TTC549 (cell line): ENCODE measurements around the gene MPL.

Source experiments
- FAIRE-seq: peaks from 2 replicates; lab custom pipeline; 2012; peaks lifted over from hg19 to GRCh38; lab: Jason Lieb, UNC

Gene MPL

DNA sequence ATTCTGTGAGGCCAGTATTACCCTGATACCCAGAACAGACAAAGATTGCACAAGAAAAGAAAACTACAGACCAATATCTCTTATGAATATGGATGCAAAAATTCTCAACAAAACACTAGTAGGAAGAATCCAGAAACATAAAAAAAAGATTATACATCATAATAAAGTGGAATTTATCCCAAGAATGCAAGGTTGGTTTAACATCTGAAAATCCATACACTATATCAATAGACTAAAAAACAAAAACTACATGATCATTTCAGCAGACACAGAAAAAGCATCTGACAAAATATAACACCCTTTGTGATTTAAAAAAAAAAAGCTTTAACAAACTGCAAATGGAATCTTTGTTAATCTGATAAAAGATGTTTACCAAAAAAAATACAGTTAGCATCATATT lies 12.2 kb upstream of the MPL start:
- FAIRE-seq = no peak

DNA sequence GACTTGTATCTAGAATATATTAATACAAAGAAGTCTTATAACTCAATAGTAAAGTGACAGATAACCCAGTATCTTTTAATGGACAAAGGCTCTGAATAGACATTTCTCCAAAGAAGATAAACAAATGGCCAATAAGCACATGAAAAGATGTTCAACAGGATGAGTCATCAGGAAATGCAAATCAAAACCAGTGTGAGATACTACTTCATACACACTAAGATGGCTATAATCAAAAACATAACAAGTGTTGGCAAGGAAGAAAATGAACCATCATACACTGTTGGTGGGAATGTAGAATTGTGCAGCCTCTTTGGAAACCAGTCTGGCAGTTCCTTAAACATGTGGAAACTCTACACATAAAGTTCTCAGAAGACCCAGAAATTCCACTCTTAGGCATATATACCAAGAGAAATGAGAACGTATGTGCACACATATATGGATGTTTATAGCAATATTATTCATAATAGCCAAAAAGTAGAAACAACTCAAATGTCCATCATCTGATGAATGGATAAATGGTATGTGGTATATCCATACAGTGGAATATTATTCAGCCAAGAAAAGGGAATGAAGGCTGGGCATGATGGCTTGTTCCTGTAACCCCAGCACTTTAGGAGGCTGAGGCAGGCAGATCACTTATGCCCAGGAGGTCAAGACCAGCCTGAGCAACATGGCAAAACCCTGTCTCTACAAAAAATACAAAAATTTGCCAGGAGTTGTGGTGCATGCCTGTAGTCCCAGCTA lies 9.9 kb upstream of the MPL start:
- no peak for FAIRE-seq

DNA sequence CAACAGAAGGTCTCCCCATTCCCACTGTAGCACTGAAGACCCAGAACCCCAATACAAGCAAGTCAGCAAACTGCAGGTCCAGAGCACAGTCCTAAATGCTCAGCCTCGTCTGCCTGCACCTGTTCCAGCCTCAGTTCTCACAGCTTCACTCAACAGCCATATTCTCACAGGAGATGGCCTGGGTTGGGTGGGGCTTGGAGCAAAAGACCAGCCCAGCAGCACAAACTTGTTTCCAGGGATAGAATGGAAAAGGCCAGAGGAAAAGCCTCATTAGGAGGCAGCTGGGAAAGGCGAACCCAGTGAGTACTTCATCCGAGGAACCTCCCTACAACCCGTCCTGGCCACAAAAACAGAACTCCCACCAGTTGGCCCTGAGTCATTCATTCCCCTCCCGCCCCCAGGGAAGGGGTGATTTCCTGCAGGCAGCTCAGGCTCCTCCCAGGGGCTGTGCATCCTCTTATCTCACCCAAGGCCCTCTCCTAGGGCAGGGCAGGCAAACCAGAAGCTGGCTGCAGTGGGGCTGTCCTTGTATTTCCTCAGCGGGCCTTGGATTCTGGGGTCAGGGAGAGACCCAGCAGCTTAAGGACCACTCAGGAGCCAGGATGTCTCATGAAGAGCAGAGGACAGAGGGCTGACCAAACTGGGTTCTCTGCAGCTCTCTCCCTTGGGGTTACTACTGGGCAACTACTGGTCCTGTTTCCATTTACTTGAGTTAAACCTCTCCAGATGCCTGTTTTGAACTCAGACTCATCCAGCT lies 7.4 kb upstream of the MPL start:
- no peak for FAIRE-seq

DNA sequence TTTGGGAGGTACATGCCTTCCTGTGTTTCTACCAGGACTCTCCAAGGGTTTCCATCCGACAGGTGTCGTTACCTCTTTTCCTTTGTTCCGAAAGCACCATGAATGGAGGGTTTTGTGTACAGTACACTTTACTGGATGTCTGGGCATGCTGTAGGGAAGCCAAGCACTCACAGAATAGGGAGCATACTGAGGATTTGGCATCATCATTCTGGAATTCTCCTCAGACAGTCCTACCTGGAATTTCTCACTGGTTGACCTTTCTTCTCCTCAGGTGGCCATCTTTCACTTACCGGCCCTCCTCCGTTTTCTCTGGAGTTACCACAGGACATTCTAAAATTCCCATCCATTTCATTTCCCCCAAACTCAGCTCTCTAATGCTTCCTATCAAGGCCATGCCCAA lies 5.9 kb upstream of the MPL start:
- no peak for FAIRE-seq

DNA sequence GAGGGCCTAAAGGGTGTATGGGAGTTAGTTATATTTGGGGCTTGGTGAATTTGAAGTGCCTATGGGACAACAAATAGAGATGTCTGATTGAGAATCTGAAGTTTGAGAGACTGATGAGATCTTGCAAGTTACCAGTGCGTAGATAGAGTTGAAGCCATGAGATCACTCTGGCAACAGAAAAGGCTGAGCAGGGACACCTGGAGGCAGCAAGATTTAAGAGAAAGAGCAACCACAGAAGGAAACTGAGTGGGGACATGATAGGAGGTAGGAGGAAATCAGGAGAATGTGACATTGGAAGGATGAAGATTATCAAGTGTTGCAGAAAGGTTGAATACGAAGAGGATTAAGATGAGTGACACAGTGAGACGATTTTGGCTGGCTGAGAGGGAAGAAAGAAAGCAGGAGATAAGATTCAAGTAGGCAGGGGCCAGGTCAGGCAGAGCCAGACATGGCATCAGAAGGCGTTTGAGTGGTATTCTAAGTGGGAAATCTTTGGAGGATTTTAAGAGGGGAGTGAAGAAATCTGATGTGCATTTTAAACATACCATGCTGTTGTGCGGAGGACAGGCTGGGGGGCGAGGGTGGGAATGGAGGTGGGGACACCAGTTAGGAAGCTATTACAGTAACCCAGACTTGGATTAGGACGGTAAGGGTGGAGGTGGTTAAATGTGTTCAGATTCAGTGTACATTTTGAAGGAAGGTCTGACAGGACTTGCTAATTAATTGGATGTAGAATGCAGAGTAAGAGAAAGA lies 3.0 kb upstream of the MPL start:
- FAIRE-seq = no peak

DNA sequence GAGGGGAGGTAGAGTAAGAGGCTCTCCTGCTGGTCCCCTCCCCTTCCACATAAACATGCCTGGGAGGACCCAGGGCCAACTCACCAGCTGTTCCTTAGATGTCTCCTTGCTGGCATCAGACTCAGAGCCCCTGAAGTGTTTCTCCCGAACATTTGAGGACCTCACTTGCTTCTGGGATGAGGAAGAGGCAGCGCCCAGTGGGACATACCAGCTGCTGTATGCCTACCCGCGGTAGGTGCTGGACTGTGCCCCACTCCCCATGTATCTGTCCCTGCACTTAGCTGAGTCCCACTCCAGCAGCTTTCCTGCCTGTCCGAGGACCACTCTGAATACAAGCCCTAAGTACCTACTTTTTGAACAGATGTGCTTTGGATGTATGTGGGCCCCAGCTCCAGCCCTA lies 383 bp downstream of the MPL start:
- no peak for FAIRE-seq

DNA sequence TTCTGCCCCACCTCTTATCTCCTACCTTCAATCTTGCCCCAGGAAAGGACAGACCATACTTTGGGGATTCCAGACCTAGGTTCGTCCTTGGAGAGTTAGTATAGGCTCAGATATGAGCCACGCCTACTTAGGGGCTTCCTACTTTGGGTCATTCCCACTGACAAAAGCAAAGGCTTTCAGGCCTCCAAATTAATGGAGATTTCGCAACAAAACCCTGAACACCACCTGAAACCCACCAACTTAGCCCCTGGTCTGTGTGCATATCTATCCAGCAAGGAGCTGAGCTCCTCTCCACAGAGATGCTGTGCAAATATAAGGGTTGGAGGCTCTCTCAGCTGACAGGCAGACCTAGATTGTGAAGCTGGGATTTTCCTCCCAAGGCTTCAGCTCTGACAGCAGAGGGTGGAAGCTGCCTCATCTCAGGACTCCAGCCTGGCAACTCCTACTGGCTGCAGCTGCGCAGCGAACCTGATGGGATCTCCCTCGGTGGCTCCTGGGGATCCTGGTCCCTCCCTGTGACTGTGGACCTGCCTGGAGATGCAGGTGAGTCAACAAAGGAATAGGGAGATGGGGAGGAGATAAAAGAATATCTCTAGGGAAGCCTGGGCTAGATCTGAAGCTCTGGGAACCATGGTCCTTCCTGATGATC lies 2.1 kb downstream of the MPL start:
- no peak for FAIRE-seq

DNA sequence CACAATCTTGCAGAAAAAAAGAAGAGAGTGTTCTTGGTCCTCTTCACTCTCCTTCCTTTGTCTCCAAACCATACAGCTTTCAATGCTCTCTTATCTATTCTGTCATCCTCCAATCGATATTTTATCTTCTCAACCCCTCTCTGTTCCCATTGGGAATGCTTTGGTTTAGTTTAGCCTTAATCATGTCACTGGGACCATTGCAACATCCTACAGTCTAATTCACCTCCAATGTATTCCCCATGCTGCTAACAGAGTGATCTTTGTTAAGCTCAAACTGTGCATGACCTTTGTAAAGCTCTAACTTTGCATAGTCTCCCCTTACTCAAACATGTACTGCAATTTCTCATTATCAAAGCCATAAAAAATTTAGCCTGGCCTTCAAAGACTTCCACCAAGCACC lies 2.9 kb downstream of the MPL start:
- FAIRE-seq = no peak

DNA sequence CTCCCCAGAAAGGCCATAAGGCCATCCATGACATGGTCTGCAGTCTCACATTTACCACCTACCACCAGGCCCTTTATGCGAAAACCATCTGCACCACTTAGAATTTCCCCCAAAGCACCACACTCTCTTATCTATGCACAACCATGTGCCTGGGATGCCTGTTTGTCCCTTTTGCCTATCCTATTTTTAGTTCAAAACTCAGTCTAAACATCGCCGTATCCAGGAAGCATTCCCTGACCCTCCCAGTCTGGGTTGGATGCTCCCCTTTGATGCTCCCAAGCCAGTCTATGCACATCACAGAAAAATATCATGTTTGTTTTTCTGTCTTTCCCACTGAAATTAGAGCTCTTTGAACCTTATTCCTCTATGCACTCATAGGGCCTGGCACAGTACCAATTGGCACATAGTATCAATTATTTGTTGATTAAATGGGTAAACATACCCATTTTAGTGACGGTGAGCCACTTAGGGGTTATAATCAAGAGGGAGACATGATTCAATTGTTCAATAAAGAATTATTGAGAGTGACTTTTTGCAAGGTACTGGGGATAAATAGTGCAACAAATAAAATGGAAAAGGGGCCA lies 6.7 kb downstream of the MPL start:
- FAIRE-seq = no peak

DNA sequence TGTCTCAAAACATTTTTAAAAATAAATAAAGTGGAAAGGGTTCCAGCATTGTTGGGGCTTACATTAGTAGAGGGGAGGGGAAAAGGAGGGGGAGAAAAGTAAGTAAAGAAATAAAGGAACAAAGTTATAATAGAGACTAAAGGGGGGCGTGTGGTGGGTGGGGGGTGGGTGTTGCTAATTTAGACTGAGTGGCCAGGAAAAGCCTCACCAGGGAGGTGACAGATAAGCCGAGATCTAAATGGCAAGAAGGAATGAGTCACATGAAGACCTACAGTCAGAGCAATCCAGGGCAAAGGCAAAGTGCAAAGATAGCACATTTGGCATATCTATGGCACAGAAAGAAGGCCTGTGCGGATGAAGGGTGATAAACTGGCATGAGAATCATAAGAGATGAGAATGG lies 7.5 kb downstream of the MPL start:
- FAIRE-seq = no peak

DNA sequence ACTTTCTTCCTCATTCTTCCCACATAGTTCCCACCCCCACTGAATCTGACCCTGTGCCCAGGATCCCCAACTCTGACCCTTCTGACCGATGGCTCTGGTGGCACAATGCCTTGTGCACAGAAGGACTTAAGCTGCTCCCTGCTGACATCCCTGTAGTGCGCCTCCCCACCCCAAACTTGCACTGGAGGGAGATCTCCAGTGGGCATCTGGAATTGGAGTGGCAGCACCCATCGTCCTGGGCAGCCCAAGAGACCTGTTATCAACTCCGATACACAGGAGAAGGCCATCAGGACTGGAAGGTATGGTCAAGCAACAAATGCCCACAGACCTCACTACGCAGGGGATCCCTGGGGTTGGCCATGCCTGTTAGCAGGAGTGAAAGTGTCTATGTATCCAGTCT lies 9.0 kb downstream of the MPL start:
- no peak for FAIRE-seq

DNA sequence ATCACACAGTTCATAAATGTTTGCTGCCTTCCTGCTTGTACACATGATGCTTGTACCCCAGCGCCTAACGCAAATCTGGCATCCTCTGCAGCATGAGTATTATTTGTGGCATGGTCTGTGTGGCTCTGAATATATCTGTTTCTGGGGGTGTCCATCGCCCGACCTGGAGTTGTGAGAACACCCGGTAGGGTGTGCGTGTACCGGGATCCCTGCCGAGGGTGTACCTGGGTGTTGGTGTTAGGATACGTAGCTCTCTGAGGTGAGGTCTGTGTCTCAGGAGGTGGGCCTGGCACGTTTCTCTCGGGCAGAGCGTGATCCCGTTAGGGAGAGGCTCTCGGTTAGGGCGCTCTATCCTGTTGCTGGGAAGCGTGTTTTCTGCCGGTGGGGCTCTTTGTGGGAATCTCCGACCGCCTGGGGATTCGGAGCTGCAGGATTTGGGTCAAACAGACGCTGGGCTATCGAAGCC lies 10.8 kb downstream of the MPL start:
- FAIRE-seq = no peak

DNA sequence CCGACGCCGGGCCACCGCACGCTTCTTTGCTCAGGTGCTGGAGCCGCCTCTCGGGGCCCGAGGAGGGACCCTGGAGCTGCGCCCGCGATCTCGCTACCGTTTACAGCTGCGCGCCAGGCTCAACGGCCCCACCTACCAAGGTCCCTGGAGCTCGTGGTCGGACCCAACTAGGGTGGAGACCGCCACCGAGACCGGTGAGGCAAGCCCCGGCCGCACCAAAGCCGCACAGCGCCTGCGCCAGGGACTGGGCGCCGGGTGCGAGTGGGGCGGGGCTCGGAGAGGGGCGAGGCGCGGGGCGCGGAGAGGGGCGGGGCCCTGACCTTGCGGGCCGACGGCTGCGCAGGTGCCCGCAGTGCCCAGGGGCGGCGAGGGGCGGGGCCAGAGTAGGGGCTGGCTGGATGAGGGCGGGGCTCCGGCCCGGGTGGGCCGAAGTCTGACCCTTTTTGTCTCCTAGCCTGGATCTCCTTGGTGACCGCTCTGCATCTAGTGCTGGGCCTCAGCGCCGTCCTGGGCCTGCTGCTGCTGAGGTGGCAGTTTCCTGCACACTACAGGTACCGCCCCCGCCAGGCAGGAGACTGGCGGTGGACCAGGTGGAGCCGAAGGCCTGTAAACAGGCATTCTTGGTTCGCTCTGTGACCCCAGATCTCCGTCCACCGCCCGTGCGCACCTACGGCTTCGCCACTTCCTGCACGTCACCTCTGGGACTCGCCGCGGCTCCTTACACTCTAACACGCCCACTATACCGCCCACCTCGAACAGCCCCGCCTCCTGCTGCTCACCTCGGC lies 11.4 kb downstream of the MPL start:
- FAIRE-seq = no peak

DNA sequence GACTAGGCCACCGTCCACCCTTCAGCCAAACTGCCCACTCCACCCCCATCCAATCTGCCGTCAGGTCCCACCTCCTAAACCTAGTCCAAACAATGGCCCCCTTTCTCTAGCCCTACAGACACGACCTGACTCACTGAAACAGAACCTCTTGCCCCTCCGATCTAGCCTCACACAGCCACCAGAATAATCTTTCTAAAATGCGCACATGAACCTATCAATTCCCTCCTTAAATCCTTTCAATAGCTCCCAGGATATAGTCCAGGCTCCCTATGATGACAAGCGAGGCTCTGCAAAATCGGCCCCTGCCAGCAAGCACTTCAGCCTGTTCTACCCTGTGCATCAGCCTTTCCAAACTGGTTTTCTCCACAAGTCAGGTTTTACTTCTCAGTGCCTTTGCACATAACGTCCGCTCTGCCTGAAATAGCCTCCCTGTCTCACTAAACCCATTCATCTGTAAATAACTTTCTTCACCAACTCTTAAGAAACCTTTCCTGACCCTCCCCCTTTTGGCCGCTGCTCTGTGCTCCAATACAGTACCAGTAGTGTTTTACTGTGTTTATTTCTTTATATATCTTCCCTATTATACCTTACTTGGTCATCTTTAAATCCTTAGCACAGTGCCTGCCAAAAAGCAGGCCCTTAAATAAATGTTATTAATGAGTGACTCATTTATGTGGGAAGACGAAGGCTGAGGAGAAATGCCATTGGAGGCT lies 12.1 kb downstream of the MPL start:
- FAIRE-seq = no peak

DNA sequence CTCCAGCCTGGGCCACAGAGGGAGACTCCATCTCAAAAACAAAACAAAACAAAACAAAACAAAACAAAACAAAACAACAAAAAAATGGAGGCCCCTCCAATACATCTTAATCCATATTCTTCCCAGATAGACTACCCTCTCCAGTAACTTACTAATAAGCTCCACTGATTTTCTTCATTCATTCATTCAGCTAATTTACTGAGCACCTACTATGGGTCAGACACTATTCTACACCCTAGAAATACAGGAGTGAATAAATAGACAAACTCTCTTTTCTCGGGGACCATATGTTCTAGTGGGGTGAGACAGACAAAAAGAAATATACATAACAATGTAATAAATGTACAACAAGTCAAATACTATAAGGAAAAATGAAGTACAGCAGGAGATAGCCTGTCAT lies 13.4 kb downstream of the MPL start:
- FAIRE-seq = no peak

DNA sequence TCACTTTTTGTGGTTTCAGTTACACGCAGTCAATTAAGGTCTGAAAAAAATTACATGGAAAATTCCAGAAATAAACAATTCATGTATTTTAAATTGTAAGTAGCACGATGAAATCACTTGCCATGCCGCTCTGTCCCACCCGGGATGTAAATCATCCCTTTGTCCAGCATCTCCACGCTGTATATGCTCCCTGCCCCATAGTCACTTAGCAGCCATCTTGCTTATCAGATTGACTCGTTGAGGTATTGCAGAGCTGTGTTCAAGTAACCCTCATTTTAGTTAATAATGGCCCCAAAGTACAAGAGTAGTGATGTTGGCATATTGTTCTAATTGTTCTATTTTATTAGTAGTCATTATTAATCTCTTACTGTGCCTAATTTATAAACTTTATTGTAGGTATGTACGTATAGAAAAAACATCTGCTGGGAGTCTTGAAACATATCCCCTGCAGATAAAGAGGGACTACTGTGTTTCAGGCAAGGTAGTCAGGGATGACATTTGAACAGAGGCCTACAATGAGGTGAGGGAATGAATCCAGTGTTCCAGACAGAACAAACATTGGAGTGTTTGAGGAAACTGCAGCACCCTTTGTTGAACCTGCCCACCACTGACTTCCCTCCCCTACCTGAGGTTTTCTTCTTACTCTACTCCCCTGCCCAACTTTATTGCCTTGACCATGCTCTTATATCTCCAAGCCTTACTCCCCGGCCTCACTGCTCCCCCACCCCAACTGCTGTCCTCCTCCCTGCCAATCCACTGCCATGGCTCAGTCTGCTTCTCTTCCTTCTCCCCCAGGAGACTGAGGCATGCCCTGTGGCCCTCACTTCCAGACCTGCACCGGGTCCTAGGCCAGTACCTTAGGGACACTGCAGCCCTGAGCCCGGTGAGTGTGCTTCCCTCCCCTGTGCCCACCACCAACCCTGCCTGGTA lies 14.1 kb downstream of the MPL start:
- no peak for FAIRE-seq

DNA sequence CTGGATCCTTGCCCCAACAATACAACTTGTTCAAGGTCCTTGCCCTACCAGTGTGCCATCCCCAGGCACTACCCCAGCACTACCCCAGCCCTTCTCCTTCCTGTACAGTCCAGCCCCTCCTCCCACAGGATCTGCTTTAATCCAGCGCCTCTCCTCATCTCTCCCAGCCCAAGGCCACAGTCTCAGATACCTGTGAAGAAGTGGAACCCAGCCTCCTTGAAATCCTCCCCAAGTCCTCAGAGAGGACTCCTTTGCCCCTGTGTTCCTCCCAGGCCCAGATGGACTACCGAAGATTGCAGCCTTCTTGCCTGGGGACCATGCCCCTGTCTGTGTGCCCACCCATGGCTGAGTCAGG lies 14.7 kb downstream of the MPL start:
- FAIRE-seq = no peak

DNA sequence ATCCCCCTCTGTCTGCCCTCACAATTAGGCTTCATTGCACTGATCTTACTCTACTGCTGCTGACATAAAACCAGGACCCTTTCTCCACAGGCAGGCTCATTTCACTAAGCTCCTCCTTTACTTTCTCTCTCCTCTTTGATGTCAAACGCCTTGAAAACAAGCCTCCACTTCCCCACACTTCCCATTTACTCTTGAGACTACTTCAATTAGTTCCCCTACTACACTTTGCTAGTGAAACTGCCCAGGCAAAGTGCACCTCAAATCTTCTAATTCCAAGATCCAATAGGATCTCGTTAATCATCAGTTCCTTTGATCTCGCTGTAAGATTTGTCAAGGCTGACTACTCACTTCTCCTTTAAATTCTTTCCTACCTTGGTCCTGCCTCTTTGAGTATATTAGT lies 15.3 kb downstream of the MPL start:
- FAIRE-seq = no peak

DNA sequence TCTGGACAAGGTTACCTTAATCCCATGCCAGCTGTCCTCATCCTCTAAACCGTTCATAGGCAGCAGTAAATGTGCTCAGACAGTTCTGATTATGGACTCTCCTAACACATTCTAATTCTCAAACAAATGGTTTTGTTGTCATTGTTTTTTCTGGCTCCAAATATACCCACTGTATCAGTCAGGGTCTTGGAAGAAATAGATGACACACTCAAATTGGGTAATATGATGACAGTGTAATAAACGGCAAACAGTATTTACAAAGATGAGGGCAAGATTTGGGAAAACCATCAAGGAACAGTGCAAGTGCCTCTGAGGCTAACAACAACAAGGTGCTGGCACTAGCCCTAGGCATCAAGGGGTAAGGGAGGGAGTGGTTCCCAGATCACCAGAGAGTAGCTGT lies 16.9 kb downstream of the MPL start:
- FAIRE-seq = no peak

DNA sequence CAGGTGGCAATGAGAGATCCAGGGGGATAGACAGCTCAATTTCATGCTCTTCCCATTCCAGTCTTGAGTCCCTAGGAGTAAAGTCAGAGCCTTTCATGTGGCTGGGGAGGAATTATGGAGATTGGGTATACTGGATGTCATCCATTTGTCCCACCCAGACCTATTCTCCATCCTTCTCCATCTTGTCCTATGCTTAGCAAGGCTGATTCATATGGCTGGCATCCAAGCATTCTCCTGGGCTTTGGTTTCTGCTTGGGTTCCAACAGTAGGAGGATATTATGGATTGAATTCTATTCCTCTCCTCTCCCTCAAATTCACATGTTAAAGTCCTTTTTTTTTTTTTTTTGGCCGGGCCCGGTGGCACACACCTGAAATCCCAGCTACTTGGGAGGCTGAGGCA lies 17.3 kb downstream of the MPL start:
- FAIRE-seq = no peak
